H1 (cell line): ENCODE measurements around the gene CBX4. TPM values are rescaled to one million over a fixed set of nuclear protein-coding genes. Genes with fewer than 3 reads are reported as not detected.
A peak's percentile ranks its signal among the peaks of the same experiment; 100 is the strongest.

ENCODE experiments used
- CTCF ChIA-PET: fragments of 300-600 bp; sonication (Branson Sonifier 250); formaldehyde crosslinking; loops from one replicate; lab custom pipeline; 2021; ENCODE audit not compliant: partially characterized antibody; lab: Charles Lee
- POLR2A ChIA-PET: fragments of 300-600 bp; sonication (Branson Sonifier 250); formaldehyde crosslinking; loops from one replicate; lab custom pipeline; 2021; ENCODE audit warnings: inconsistent platforms; ENCODE audit not compliant: partially characterized antibody; lab: Charles Lee
- DNase-seq, 2 experiments: peaks; one replicate each; pipeline versions ENCODE4 v3.0.0 to v3.0.0-alpha.2; 2010 to 2022; ENCODE audit warnings: low spot score in 2 of 2, low read depth in 1 of 2, mixed read lengths in 1 of 2
- FAIRE-seq: peaks from 2 replicates; lab custom pipeline; 2011; peaks lifted over from hg19 to GRCh38; lab: Jason Lieb, UNC
- H2AFZ ChIP-seq: 2 replicates; pipeline ENCODE4 v1.8.1; 2012; ENCODE audit warnings: low read length, inconsistent platforms
- H2AK5ac ChIP-seq: 2 replicates; pipeline ENCODE4 v1.6.1; 2013; ENCODE audit warnings: low read depth, low read length
- H2BK120ac ChIP-seq: replicated peaks from 2 replicates; pipeline ENCODE3; 2013; ENCODE audit warnings: low read depth, low read length, inconsistent platforms
- H2BK12ac ChIP-seq: 2 replicates; pipeline ENCODE4 v1.6.1; 2013; ENCODE audit warnings: low read depth, low read length
- H2BK15ac ChIP-seq: 2 replicates; pipeline ENCODE4 v1.6.1; 2013; ENCODE audit warnings: low read length
- H2BK20ac ChIP-seq: 2 replicates; pipeline ENCODE4 v1.6.1; 2013; ENCODE audit warnings: low read length
- H2BK5ac ChIP-seq: 2 replicates; pipeline ENCODE4 v1.6.1; 2013; ENCODE audit warnings: low read depth, low read length
- H3K14ac ChIP-seq: 2 replicates; pipeline ENCODE4 v1.6.1; 2013; ENCODE audit warnings: inconsistent platforms; ENCODE audit not compliant: insufficient read length
- H3K18ac ChIP-seq: 2 replicates; pipeline ENCODE4 v1.6.1; 2013; ENCODE audit warnings: low read length; ENCODE audit errors: extremely low read depth
- H3K23ac ChIP-seq: 2 replicates; pipeline ENCODE4 v1.6.1; 2013; ENCODE audit warnings: inconsistent platforms; ENCODE audit not compliant: insufficient read length
- H3K23me2 ChIP-seq: 2 replicates; pipeline ENCODE4 v1.6.1; 2013; ENCODE audit warnings: low read depth, low read length
- H3K27ac ChIP-seq: 2 replicates; pipeline ENCODE4 v1.6.1; 2011; ENCODE audit warnings: low read depth, low read length, inconsistent platforms
- H3K27me3 ChIP-seq, 4 experiments: replicated peaks in 1 of 4; 1 replicate in 1 of 4; 2 replicates in 3 of 4; pipeline versions ENCODE4 v1.6.1 to v1.8.1; 2011 to 2013; ENCODE audit warnings: low read length in 3 of 4, mild to moderate bottlenecking in 3 of 4, inconsistent platforms in 2 of 4, mixed read lengths in 2 of 4, moderate library complexity in 1 of 4; ENCODE audit not compliant: control insufficient read depth in 3 of 4, insufficient read depth in 3 of 4; ENCODE audit errors: extremely low read depth in 1 of 4
- H3K36me3 ChIP-seq, 4 experiments: 2 replicates each; pipeline versions ENCODE4 v1.6.1 to v1.8.1; 2011 to 2013; ENCODE audit warnings: mild to moderate bottlenecking in 4 of 4, low read length in 3 of 4, moderate library complexity in 2 of 4, control low read depth in 1 of 4, inconsistent platforms in 1 of 4; ENCODE audit not compliant: insufficient read depth in 4 of 4, control insufficient read depth in 2 of 4
- H3K4ac ChIP-seq: replicated peaks from 2 replicates; pipeline ENCODE3; 2013; ENCODE audit warnings: low read length, low read depth, mixed read lengths, inconsistent platforms; ENCODE audit not compliant: insufficient read length
- H3K4me1 ChIP-seq, 4 experiments: replicated peaks in 1 of 4; 1 replicate in 1 of 4; 2 replicates in 3 of 4; pipeline versions ENCODE4 v1.6.1 to v1.8.1; 2011 to 2013; ENCODE audit warnings: low read length in 3 of 4, inconsistent platforms in 2 of 4, mixed read lengths in 1 of 4; ENCODE audit not compliant: insufficient read depth in 4 of 4, control insufficient read depth in 3 of 4
- H3K4me2 ChIP-seq, 2 experiments: 2 replicates each; pipeline versions ENCODE4 v1.6.1 to v1.8.1; 2011 to 2013; ENCODE audit warnings: low read depth in 2 of 2, low read length in 2 of 2, control low read depth in 1 of 2, inconsistent platforms in 1 of 2, mild to moderate bottlenecking in 1 of 2; ENCODE audit not compliant: insufficient read depth in 1 of 2
- H3K4me3 ChIP-seq, 4 experiments: fragments of 200-600, 300-600 bp in 1 of 4; sonication (generic), shearing (Covaris generic), sonication (Bioruptor Twin) in 1 of 4; 2 replicates each; pipeline versions ENCODE4 v1.5.1 to v1.8.1; 2011 to 2016; ENCODE audit warnings: low read length in 4 of 4, low read depth in 3 of 4, control low read depth in 2 of 4, inconsistent platforms in 2 of 4, mild to moderate bottlenecking in 2 of 4, mixed read lengths in 1 of 4, moderate library complexity in 1 of 4; ENCODE audit not compliant: insufficient read depth in 2 of 4; ENCODE audit errors: extremely low read depth in 1 of 4
- H3K56ac ChIP-seq: replicated peaks from 2 replicates; pipeline ENCODE3; 2013; ENCODE audit warnings: low read depth, mild to moderate bottlenecking, mixed read lengths, low read length, inconsistent platforms; ENCODE audit not compliant: insufficient read length
- H3K79me1 ChIP-seq: 2 replicates; pipeline ENCODE4 v1.6.1; 2013; ENCODE audit warnings: low read depth, low read length, control low read depth
- H3K79me2 ChIP-seq, 2 experiments: 2 replicates each; pipeline versions ENCODE4 v1.6.1 to v1.8.1; 2012 to 2013; ENCODE audit warnings: low read length in 2 of 2, mild to moderate bottlenecking in 2 of 2, inconsistent platforms in 1 of 2; ENCODE audit not compliant: insufficient read depth in 2 of 2, control insufficient read depth in 1 of 2
- H3K9ac ChIP-seq, 4 experiments: replicated peaks in 1 of 4; 1 replicate in 1 of 4; 2 replicates in 3 of 4; pipeline versions ENCODE4 v1.6.1 to v1.8.1; 2011 to 2013; ENCODE audit warnings: low read depth in 3 of 4, low read length in 3 of 4, control low read depth in 2 of 4, mild to moderate bottlenecking in 2 of 4, moderate library complexity in 2 of 4, inconsistent platforms in 1 of 4; ENCODE audit errors: extremely low read depth in 1 of 4
- H3K9me3 ChIP-seq, 2 experiments: 2 replicates each; pipeline versions ENCODE4 v1.6.1 to v1.8.1; 2012 to 2013; ENCODE audit warnings: mild to moderate bottlenecking in 2 of 2, moderate library complexity in 2 of 2, control low read depth in 1 of 2, inconsistent platforms in 1 of 2, low read depth in 1 of 2, low read length in 1 of 2, mixed read lengths in 1 of 2; ENCODE audit not compliant: insufficient read depth in 2 of 2
- H4K20me1 ChIP-seq, 2 experiments: replicated peaks in 1 of 2; 2 replicates each; pipeline versions ENCODE3 to v1.8.1; 2011 to 2013; ENCODE audit warnings: inconsistent platforms in 2 of 2, low read length in 2 of 2, mild to moderate bottlenecking in 1 of 2; ENCODE audit not compliant: insufficient read depth in 2 of 2, control insufficient read depth in 1 of 2
- H4K5ac ChIP-seq: 2 replicates; pipeline ENCODE4 v1.6.1; 2013; ENCODE audit warnings: low read length, low read depth, mixed read lengths, inconsistent platforms; ENCODE audit not compliant: insufficient read length
- H4K8ac ChIP-seq: 2 replicates; pipeline ENCODE4 v1.8.0; 2013; ENCODE audit warnings: mild to moderate bottlenecking, moderate library complexity, low read length, inconsistent platforms; ENCODE audit not compliant: insufficient read depth; ENCODE audit errors: extremely low read depth
- H4K91ac ChIP-seq: replicated peaks from 2 replicates; pipeline ENCODE3; 2013; ENCODE audit warnings: low read length, mixed read lengths, inconsistent platforms; ENCODE audit not compliant: insufficient read length
- RNF2 ChIP-seq: fragments of 200-900, 300-1000 bp; sonication (generic); IDR thresholded peaks from 2 replicates; pipeline ENCODE4 v1.7.1; 2016; ENCODE audit warnings: borderline replicate concordance, low read depth, mild to moderate bottlenecking, antibody characterized with exemption, low read length; ENCODE audit not compliant: poor library complexity, severe bottlenecking; ENCODE audit errors: missing control alignments
- SIN3A ChIP-seq, 2 experiments: IDR thresholded peaks in 1 of 2; conservative IDR thresholded peaks in 1 of 2; 2 replicates each; pipeline ENCODE4 v1.6.1; 2011 to 2012; ENCODE audit warnings: low read length in 2 of 2, improper control_type of control experiment in 1 of 2, low read depth in 1 of 2, mild to moderate bottlenecking in 1 of 2
- WGBS, 2 experiments: shearing (Covaris generic) in 1 of 2; methylation state at CpG; one replicate each; pipeline versions ENCODE4 v1.1.6 to v1.1.7; 2013 to 2015; ENCODE audit warnings: low lambda C conversion rate in 2 of 2, mixed read lengths in 2 of 2, inconsistent platforms in 1 of 2, low coverage in 1 of 2, missing lambda C conversion rate in 1 of 2; ENCODE audit not compliant: insufficient replicate concordance in 2 of 2, insufficient coverage in 1 of 2, insufficient read length in 1 of 2; ENCODE audit errors: extremely low coverage in 1 of 2, missing lambda C conversion rate in 1 of 2; 5-methylcytosine and 5-hydroxymethylcytosine counted together
- polyA plus RNA-seq, 7 experiments: library from polyadenylated mRNA; depleted of rRNA in 3 of 7; stranded (reverse) in 5 of 7; unstranded in 2 of 7; fragments of >200 nt in 5 of 7; fragments of 200-250 nt in 2 of 7; gene quantifications; 1 replicate in 5 of 7; 2 replicates in 1 of 7; 4 replicates in 1 of 7; pipeline versions ENCODE4 v1.2.1 to v1.2.3, GENCODE V29; 2011 to 2013; ENCODE audit warnings: missing spikeins in 2 of 7, mixed read lengths in 2 of 7
- total RNA-seq: library from RNA; stranded (reverse); fragmentation: NEBNext Ultra II Directional; extraction: Animal tissue kit (Norgen Biotek cat#: 25700); gene quantifications from 2 replicates; pipeline ENCODE4 v1.2.1, GENCODE V29; 2021

Gene CBX4
- total and polyA plus RNA-seq, 2 of the 8 experiments (the other 6 are each of a cell fraction or from before 2014, with no cell fraction given), result 1.8 to 4.0 TPM

- H3K4ac ChIP-seq, result peak overlapping the region; percentile 46
- no peak for FAIRE-seq
- no peak overlapping the region for H2BK15ac ChIP-seq
- H3K4me1 ChIP-seq, result peaks cover 0 to 49% (median 40%) of the 10 kb centered on the region in 4 experiments; a peak in 6 of 7 replicates
- H3K23ac ChIP-seq, result no peak overlapping the region
- H3K79me2 ChIP-seq, result no peaks in the 10 kb centered on the region
- H3K9me3 ChIP-seq, result no peaks in the 10 kb centered on the region
- peaks cover 86 to 95% (median 93%) of the 10 kb centered on the region in 4 experiments for H3K27me3 ChIP-seq
- CTCF ChIA-PET, result interaction anchor here (0.6 to 19.1 kb wide), 17 partner anchors 8 to 168 kb away, joined by 3 to 576 read pairs (median 6); partner anchors contain the start of genes CBX4 and CBX8
- peaks cover 0 to 30% of the 10 kb centered on the region in 2 experiments for H4K20me1 ChIP-seq
- H3K4me2 ChIP-seq, result peak overlapping the region; percentile 51 to 69
- H3K79me1 ChIP-seq, result no peaks in the 10 kb centered on the region
- POLR2A ChIA-PET, result interaction anchor here (0.7 to 24.0 kb wide), 11 partner anchors 11 to 174 kb away, joined by 3 to 374 read pairs (median 3); partner anchors contain the start of genes CBX4 and CBX8
- H3K9ac ChIP-seq, result no peak overlapping the region
- H2BK20ac ChIP-seq, result no peak overlapping the region
- H2BK120ac ChIP-seq, result no peak overlapping the region
- no peak overlapping the region for H4K91ac ChIP-seq
- DNase-seq, result peak in 1 of 2 experiments; percentile 73
- H4K5ac ChIP-seq, result no peak overlapping the region
- H3K36me3 ChIP-seq, result peaks cover 0 to 15% (median 0%) of the 10 kb centered on the region in 4 experiments; a peak in 1 of 8 replicates
- H2AFZ ChIP-seq, result no peak overlapping the region
- H3K18ac ChIP-seq, result peak overlapping the region; percentile 65; the same call in 1 of the 2 replicates
- peak overlapping the region; percentile 62 for H2BK12ac ChIP-seq
- WGBS, 2 experiments, result 3% methylated on average over 52 of the region's 66 CpGs; no CpG with 5 or more reads in 1 of the 2 experiments
- H3K4me3 ChIP-seq, result peak overlapping the region in 2 of 4 experiments; percentile 1 to 53; a peak in 2 of 8 replicates
- H3K23me2 ChIP-seq, result peaks cover 8% of the 10 kb centered on the region
- no peak overlapping the region for H2AK5ac ChIP-seq
- peak overlapping the region; percentile 63 for H4K8ac ChIP-seq
- H3K27ac ChIP-seq, result no peak overlapping the region
- no peak overlapping the region for H3K56ac ChIP-seq
- H3K14ac ChIP-seq, result no peak overlapping the region
- H2BK5ac ChIP-seq, result peak overlapping the region; percentile 10; the same call in 1 of the 2 replicates
- TF ChIP-seq SIN3A (conservative IDR thresholded peaks at IDR 0.05 in 1 of 2, IDR thresholded peaks at IDR 0.05 in 1 of 2; ENCODE audit: low read depth in 1 of 2, low read length in 2 of 2) (no peak), RNF2 (peak; percentile 53)
Measured at GRCh38 chr17:79811011-79811867, 28.0 kb downstream of the CBX4 start.
